ENCODE results near the gene PAX5. TPM values are rescaled to one million over a fixed set of nuclear protein-coding genes. Genes with fewer than 3 reads are reported as not detected.

Gene PAX5
- total RNA-seq, 1 donor from 2014 or later: 24.3 TPM

- Mint-ChIP-seq H3K27me3 (ENCODE audit: unreplicated experiment) (peaks cover 5% of the 10 kb centered on the region), H3K27ac (ENCODE audit: unreplicated experiment) (no peak overlapping the region), H3K4me3 (ENCODE audit: unreplicated experiment) (no peak overlapping the region), H3K4me1 (ENCODE audit: low read depth, unreplicated experiment) (peaks cover 17% of the 10 kb centered on the region), H3K36me3 (ENCODE audit: unreplicated experiment) (no peaks in the 10 kb centered on the region), H3K9me3 (ENCODE audit: unreplicated experiment) (peaks cover 5% of the 10 kb centered on the region)
- no peak for DNase-seq
- no peak for TF ChIP-seq CTCF (IDR thresholded peaks at IDR 0.05; ENCODE audit: partially characterized antibody, unreplicated experiment)
These were observed 175.2 kb downstream of the PAX5 start for GRCh38 chr9:36858805-36859375.

- Mint-ChIP-seq H3K9me3 (ENCODE audit: unreplicated experiment) (peaks cover 10% of the 10 kb centered on the region), H3K4me1 (ENCODE audit: low read depth, unreplicated experiment) (peaks cover 18% of the 10 kb centered on the region), H3K27ac (ENCODE audit: unreplicated experiment) (no peak overlapping the region), H3K36me3 (ENCODE audit: unreplicated experiment) (no peaks in the 10 kb centered on the region), H3K4me3 (ENCODE audit: unreplicated experiment) (peak overlapping the region; percentile 1), H3K27me3 (ENCODE audit: unreplicated experiment) (peaks cover 7% of the 10 kb centered on the region)
- TF ChIP-seq CTCF (IDR thresholded peaks at IDR 0.05; ENCODE audit: partially characterized antibody, unreplicated experiment): peak; percentile 20
- peak; percentile 46 for DNase-seq
These were observed 178.4 kb downstream of the PAX5 start for GRCh38 chr9:36855448-36856315.

- H3K9me3 Mint-ChIP-seq (ENCODE audit: unreplicated experiment): peaks cover 8% of the 10 kb centered on the region
- TF ChIP-seq CTCF (IDR thresholded peaks at IDR 0.05; ENCODE audit: partially characterized antibody, unreplicated experiment): no peak
- H3K36me3 Mint-ChIP-seq (ENCODE audit: unreplicated experiment): no peaks in the 10 kb centered on the region
- DNase-seq: no peak
- H3K27me3 Mint-ChIP-seq (ENCODE audit: unreplicated experiment): peaks cover 7% of the 10 kb centered on the region
- H3K4me1 Mint-ChIP-seq (ENCODE audit: low read depth, unreplicated experiment): peaks cover 16% of the 10 kb centered on the region
- H3K27ac Mint-ChIP-seq (ENCODE audit: unreplicated experiment): no peak overlapping the region
- no peak overlapping the region for H3K4me3 Mint-ChIP-seq (ENCODE audit: unreplicated experiment)
These were observed 179.3 kb downstream of the PAX5 start for GRCh38 chr9:36854751-36855150.

- H3K9me3 Mint-ChIP-seq (ENCODE audit: unreplicated experiment): peaks cover 8% of the 10 kb centered on the region
- no peak for TF ChIP-seq CTCF (IDR thresholded peaks at IDR 0.05; ENCODE audit: partially characterized antibody, unreplicated experiment)
- H3K27me3 Mint-ChIP-seq (ENCODE audit: unreplicated experiment): peaks cover 7% of the 10 kb centered on the region
- H3K36me3 Mint-ChIP-seq (ENCODE audit: unreplicated experiment): no peaks in the 10 kb centered on the region
- DNase-seq: no peak
- H3K27ac Mint-ChIP-seq (ENCODE audit: unreplicated experiment): no peak overlapping the region
- H3K4me1 Mint-ChIP-seq (ENCODE audit: low read depth, unreplicated experiment): peaks cover 16% of the 10 kb centered on the region
- H3K4me3 Mint-ChIP-seq (ENCODE audit: unreplicated experiment): no peak overlapping the region
These were observed 180.0 kb downstream of the PAX5 start for GRCh38 chr9:36854034-36854433.

GRCh38 chr9:36853233-36853632 lies 180.8 kb downstream of the PAX5 start:
- no peak for TF ChIP-seq CTCF (IDR thresholded peaks at IDR 0.05; ENCODE audit: partially characterized antibody, unreplicated experiment)
- H3K4me1 Mint-ChIP-seq (ENCODE audit: low read depth, unreplicated experiment): peaks cover 15% of the 10 kb centered on the region
- no peaks in the 10 kb centered on the region for H3K36me3 Mint-ChIP-seq (ENCODE audit: unreplicated experiment)
- no peak overlapping the region for H3K4me3 Mint-ChIP-seq (ENCODE audit: unreplicated experiment)
- DNase-seq: no peak
- H3K27ac Mint-ChIP-seq (ENCODE audit: unreplicated experiment): no peak overlapping the region
- peaks cover 7% of the 10 kb centered on the region for H3K27me3 Mint-ChIP-seq (ENCODE audit: unreplicated experiment)
- H3K9me3 Mint-ChIP-seq (ENCODE audit: unreplicated experiment): peaks cover 8% of the 10 kb centered on the region
